Calu3 (cell line): Measurements from ENCODE around the gene DSCAML1. TPM values are rescaled to one million over a fixed set of nuclear protein-coding genes. Genes with fewer than 3 reads are reported as not detected.

Source experiments
- BruUV-seq: library from RNA; stranded (reverse); fragments of 400-500 nt; replicated peaks from 2 replicates; lab custom pipeline; 2021; lab: Mats Ljungman, UMichigan
- CTCF ChIA-PET: fragments of 300-600 bp; sonication (Branson Sonifier 250); formaldehyde crosslinking; loops from one replicate; lab custom pipeline; 2022; ENCODE audit warnings: antibody characterized with exemption; lab: Charles Lee
- DNase-seq: peaks from one replicate; pipeline ENCODE4 v3.0.0; 2022
- H3K27ac Mint-ChIP-seq: one replicate; pipeline ENCODE4 v1.8.0; 2022; ENCODE audit warnings: mixed read lengths; ENCODE audit not compliant: unreplicated experiment
- H3K27me3 Mint-ChIP-seq: one replicate; pipeline ENCODE4 v1.8.0; 2022; ENCODE audit warnings: mixed read lengths; ENCODE audit not compliant: unreplicated experiment
- H3K36me3 Mint-ChIP-seq: one replicate; pipeline ENCODE4 v1.8.0; 2022; ENCODE audit warnings: mild to moderate bottlenecking, moderate library complexity, mixed read lengths; ENCODE audit not compliant: insufficient read depth, unreplicated experiment
- H3K4me1 Mint-ChIP-seq: one replicate; pipeline ENCODE4 v1.8.0; 2022; ENCODE audit warnings: mild to moderate bottlenecking, low read depth, mixed read lengths; ENCODE audit not compliant: unreplicated experiment
- H3K4me3 Mint-ChIP-seq: one replicate; pipeline ENCODE4 v1.8.0; 2022; ENCODE audit warnings: mild to moderate bottlenecking, low read depth, moderate library complexity, mixed read lengths; ENCODE audit not compliant: unreplicated experiment
- H3K9me3 Mint-ChIP-seq: one replicate; pipeline ENCODE4 v1.8.0; 2022; ENCODE audit warnings: low read depth, mixed read lengths; ENCODE audit not compliant: unreplicated experiment
- CTCF ChIP-seq: fragments of 200-600 bp; IDR thresholded peaks from one replicate; pipeline ENCODE4 v1.8.0; 2022; ENCODE audit warnings: antibody characterized with exemption; ENCODE audit not compliant: unreplicated experiment
- intact Hi-C: fragments of 100-400 bp; cut with micrococcal nuclease; formaldehyde crosslinking; loops from one replicate; pipeline ENCODE4 v1.10.0; 2022; ENCODE audit not compliant: unreplicated experiment
- total RNA-seq: library from RNA; stranded (reverse); gene quantifications from 2 replicates; pipeline ENCODE4 v1.2.3, GENCODE V29; 2022

The DSCAML1 gene
- total RNA-seq, 1 experiment from 2014 or later: 0.07 TPM

- Mint-ChIP-seq H3K4me1 (no peaks in the 10 kb centered on the region), H3K4me3 (no peak overlapping the region), H3K9me3 (no peaks in the 10 kb centered on the region), H3K27me3 (peaks cover 97% of the 10 kb centered on the region), H3K36me3 (no peaks in the 10 kb centered on the region), H3K27ac (no peak overlapping the region)
- no peak for DNase-seq
- intact Hi-C loops: no loop called here
- BruUV-seq: no TSS peak
- TF ChIP-seq CTCF: no peak
- CTCF ChIA-PET: no interaction called here
These were observed 2.0 kb downstream of the DSCAML1 start for GRCh38 chr11:117794772-117795629.

- peaks cover 97% of the 10 kb centered on the region for H3K27me3 Mint-ChIP-seq
- H3K4me3 Mint-ChIP-seq: no peak overlapping the region
- H3K27ac Mint-ChIP-seq: no peak overlapping the region
- no peaks in the 10 kb centered on the region for H3K9me3 Mint-ChIP-seq
- no peak for TF ChIP-seq CTCF
- CTCF ChIA-PET: no interaction called here
- no peaks in the 10 kb centered on the region for H3K36me3 Mint-ChIP-seq
- no peak for DNase-seq
- no TSS peak for BruUV-seq
- intact Hi-C loops: no loop called here
- H3K4me1 Mint-ChIP-seq: no peaks in the 10 kb centered on the region
These were observed 2.9 kb downstream of the DSCAML1 start for GRCh38 chr11:117794135-117794534.

GRCh38 chr11:117793583-117793982 lies 3.4 kb downstream of the DSCAML1 start:
- CTCF ChIA-PET: interaction anchor here (0.7 kb wide), 1 partner anchor 435 kb away, joined by 5 read pairs; no protein-coding TSS in a partner anchor
- no TSS peak for BruUV-seq
- Mint-ChIP-seq H3K9me3 (no peaks in the 10 kb centered on the region), H3K27me3 (peaks cover 97% of the 10 kb centered on the region), H3K27ac (no peak overlapping the region), H3K36me3 (no peaks in the 10 kb centered on the region), H3K4me1 (no peaks in the 10 kb centered on the region), H3K4me3 (no peak overlapping the region)
- no peak for DNase-seq
- no peak for TF ChIP-seq CTCF
- intact Hi-C loops: no loop called here

GRCh38 chr11:117792992-117793391 lies 4.0 kb downstream of the DSCAML1 start:
- Mint-ChIP-seq H3K36me3 (no peaks in the 10 kb centered on the region), H3K4me1 (no peaks in the 10 kb centered on the region), H3K4me3 (no peak overlapping the region), H3K27me3 (peaks cover 97% of the 10 kb centered on the region), H3K9me3 (no peaks in the 10 kb centered on the region), H3K27ac (no peak overlapping the region)
- CTCF ChIA-PET: no interaction called here
- no peak for TF ChIP-seq CTCF
- no TSS peak for BruUV-seq
- no peak for DNase-seq
- intact Hi-C loops: no loop called here
